ENCODE data around the gene SYNGAP1. TPM values are rescaled to one million over a fixed set of nuclear protein-coding genes. Genes with fewer than 3 reads are reported as not detected.
"Not testable (repeated sequence)": the region's sequence is repeated elsewhere in the genome, so short reads cannot be mapped to it uniquely, and the experiment has no call there.

SYNGAP1 gene
- total and polyA plus RNA-seq, 2 of the 8 experiments (the other 6 are each of a cell fraction or from before 2014, with no cell fraction given) = 31.0 to 101 TPM

- H2BK5ac ChIP-seq (ENCODE audit: low read depth, low read length); H3K4ac ChIP-seq (replicated peaks; ENCODE audit: insufficient read length, low read depth, low read length); H3K56ac ChIP-seq (replicated peaks; ENCODE audit: insufficient read length, low read depth, low read length); H2BK20ac ChIP-seq (ENCODE audit: low read length); H3K23me2 ChIP-seq (ENCODE audit: low read depth, low read length); H3K23ac ChIP-seq (ENCODE audit: insufficient read length); H4K91ac ChIP-seq (replicated peaks; ENCODE audit: insufficient read length, low read length); H3K4me1 ChIP-seq (replicated peaks in 1 of 4; ENCODE audit: control insufficient read depth in 3 of 4, insufficient read depth in 4 of 4, low read length in 3 of 4); H3K27ac ChIP-seq (ENCODE audit: low read depth, low read length); H4K5ac ChIP-seq (ENCODE audit: insufficient read length, low read depth, low read length); H3K27me3 ChIP-seq (replicated peaks in 1 of 4; ENCODE audit: control insufficient read depth in 3 of 4, extremely low read depth in 1 of 4, insufficient read depth in 3 of 4, low read length in 3 of 4); H3K9ac ChIP-seq (replicated peaks in 1 of 4; ENCODE audit: extremely low read depth in 1 of 4, low read depth in 3 of 4, low read length in 3 of 4); FAIRE-seq; H3K9me3 ChIP-seq (ENCODE audit: insufficient read depth in 2 of 2, low read depth in 1 of 2, low read length in 1 of 2); H3K4me2 ChIP-seq (ENCODE audit: insufficient read depth in 1 of 2, low read depth in 2 of 2, low read length in 2 of 2); H3K14ac ChIP-seq (ENCODE audit: insufficient read length); H3K4me3 ChIP-seq (ENCODE audit: extremely low read depth in 1 of 4, insufficient read depth in 2 of 4, low read depth in 3 of 4, low read length in 4 of 4); CTCF ChIA-PET (ENCODE audit: partially characterized antibody); H2BK15ac ChIP-seq (ENCODE audit: low read length); DNase-seq (ENCODE audit: low read depth in 1 of 2, low spot score in 2 of 2); H2AFZ ChIP-seq (ENCODE audit: low read length); H3K18ac ChIP-seq (ENCODE audit: extremely low read depth, low read length); H4K8ac ChIP-seq (ENCODE audit: extremely low read depth, insufficient read depth, low read length); H3K79me1 ChIP-seq (ENCODE audit: low read depth, low read length); H2BK120ac ChIP-seq (replicated peaks; ENCODE audit: low read depth, low read length); H2AK5ac ChIP-seq (ENCODE audit: low read depth, low read length); H2BK12ac ChIP-seq (ENCODE audit: low read depth, low read length): not testable (repeated sequence)
- Histone ChIP-seq H3K79me2 (ENCODE audit: control insufficient read depth in 1 of 2, insufficient read depth in 2 of 2, low read length in 2 of 2) (peaks cover 22 to 39% of the 10 kb centered on the region in 2 experiments), H4K20me1 (replicated peaks in 1 of 2; ENCODE audit: control insufficient read depth in 1 of 2, insufficient read depth in 2 of 2, low read length in 2 of 2) (peaks cover 2 to 15% of the 10 kb centered on the region in 2 experiments), H3K36me3 (ENCODE audit: control insufficient read depth in 2 of 4, insufficient read depth in 4 of 4, low read length in 3 of 4) (peaks cover 13 to 43% (median 34%) of the 10 kb centered on the region in 4 experiments)
- POLR2A ChIA-PET (ENCODE audit: partially characterized antibody) = interaction anchor here (0.9 kb wide), 1 partner anchor 46 kb away, joined by 3 read pairs; no protein-coding TSS in a partner anchor
- WGBS, 2 experiments (ENCODE audit: extremely low coverage in 1 of 2, insufficient coverage in 1 of 2, insufficient read length in 1 of 2, insufficient replicate concordance in 2 of 2, low coverage in 1 of 2, low lambda C conversion rate in 2 of 2, missing lambda C conversion rate in 1 of 2) = 91% methylated on average over 3 of the region's 3 CpGs; no CpG with 5 or more reads in 1 of the 2 experiments
Measured at GRCh38 chr6:33398601-33399000, 21.3 kb upstream of the SYNGAP1 start.

- not testable (repeated sequence) for DNase-seq (ENCODE audit: low read depth in 1 of 2, low spot score in 2 of 2)
Measured at GRCh38 chr6:33399881-33400280, 20.0 kb upstream of the SYNGAP1 start.

More at GRCh38 chr6:33399881-33400280, 20.0 kb upstream of the SYNGAP1 start:
- H2BK5ac ChIP-seq (ENCODE audit: low read depth, low read length); H4K5ac ChIP-seq (ENCODE audit: insufficient read length, low read depth, low read length); H3K14ac ChIP-seq (ENCODE audit: insufficient read length); H4K91ac ChIP-seq (replicated peaks; ENCODE audit: insufficient read length, low read length); H3K4ac ChIP-seq (replicated peaks; ENCODE audit: insufficient read length, low read depth, low read length); H3K79me1 ChIP-seq (ENCODE audit: low read depth, low read length); H2AK5ac ChIP-seq (ENCODE audit: low read depth, low read length); H4K8ac ChIP-seq (ENCODE audit: extremely low read depth, insufficient read depth, low read length); H3K23me2 ChIP-seq (ENCODE audit: low read depth, low read length); H2BK15ac ChIP-seq (ENCODE audit: low read length); H3K18ac ChIP-seq (ENCODE audit: extremely low read depth, low read length); H3K9me3 ChIP-seq (ENCODE audit: insufficient read depth in 2 of 2, low read depth in 1 of 2, low read length in 1 of 2); H3K27me3 ChIP-seq (replicated peaks in 1 of 4; ENCODE audit: control insufficient read depth in 3 of 4, extremely low read depth in 1 of 4, insufficient read depth in 3 of 4, low read length in 3 of 4); H2BK12ac ChIP-seq (ENCODE audit: low read depth, low read length); H2BK120ac ChIP-seq (replicated peaks; ENCODE audit: low read depth, low read length); H2BK20ac ChIP-seq (ENCODE audit: low read length); H3K4me3 ChIP-seq (ENCODE audit: extremely low read depth in 1 of 4, insufficient read depth in 2 of 4, low read depth in 3 of 4, low read length in 4 of 4); H2AFZ ChIP-seq (ENCODE audit: low read length); FAIRE-seq; H3K27ac ChIP-seq (ENCODE audit: low read depth, low read length); H3K23ac ChIP-seq (ENCODE audit: insufficient read length); H3K4me2 ChIP-seq (ENCODE audit: insufficient read depth in 1 of 2, low read depth in 2 of 2, low read length in 2 of 2); H3K56ac ChIP-seq (replicated peaks; ENCODE audit: insufficient read length, low read depth, low read length); H3K9ac ChIP-seq (replicated peaks in 1 of 4; ENCODE audit: extremely low read depth in 1 of 4, low read depth in 3 of 4, low read length in 3 of 4); H3K4me1 ChIP-seq (replicated peaks in 1 of 4; ENCODE audit: control insufficient read depth in 3 of 4, insufficient read depth in 4 of 4, low read length in 3 of 4): not testable (repeated sequence)
- H3K36me3 ChIP-seq (ENCODE audit: control insufficient read depth in 2 of 4, insufficient read depth in 4 of 4, low read length in 3 of 4) = peaks cover 22 to 56% (median 46%) of the 10 kb centered on the region in 4 experiments
- ChIA-PET CTCF (ENCODE audit: partially characterized antibody) (interaction anchor here (0.9 kb wide), 1 partner anchor 469 kb away, joined by 6 read pairs; no protein-coding TSS in a partner anchor), POLR2A (ENCODE audit: partially characterized antibody) (interaction anchor here (1.2 kb wide), 1 partner anchor 8 kb away, joined by 3 read pairs; the partner anchor contains the start of gene KIFC1)
- 92% methylated on average over 6 of the region's 6 CpGs; no CpG with 5 or more reads in 1 of the 2 experiments for WGBS, 2 experiments (ENCODE audit: extremely low coverage in 1 of 2, insufficient coverage in 1 of 2, insufficient read length in 1 of 2, insufficient replicate concordance in 2 of 2, low coverage in 1 of 2, low lambda C conversion rate in 2 of 2, missing lambda C conversion rate in 1 of 2)
- H3K79me2 ChIP-seq (ENCODE audit: control insufficient read depth in 1 of 2, insufficient read depth in 2 of 2, low read length in 2 of 2) = peaks cover 11 to 26% of the 10 kb centered on the region in 2 experiments
- H4K20me1 ChIP-seq (replicated peaks in 1 of 2; ENCODE audit: control insufficient read depth in 1 of 2, insufficient read depth in 2 of 2, low read length in 2 of 2) = peaks cover 2 to 18% of the 10 kb centered on the region in 2 experiments
